GM19452 (cell line): ENCODE data around the gene PGGHG.
"Not testable (repeated sequence)": the region's sequence is repeated elsewhere in the genome, so short reads cannot be mapped to it uniquely, and the experiment has no call there.

ENCODE experiments used
- ATAC-seq: cut with Tn5 transposase; IDR thresholded peaks from one replicate; pipeline ENCODE4 v1.9.1; 2021; ENCODE audit not compliant: unreplicated experiment

The PGGHG gene

GRCh38 chr11:329886-330253, 40.9 kb downstream of the PGGHG start:
- no peak for ATAC-seq

DNA sequence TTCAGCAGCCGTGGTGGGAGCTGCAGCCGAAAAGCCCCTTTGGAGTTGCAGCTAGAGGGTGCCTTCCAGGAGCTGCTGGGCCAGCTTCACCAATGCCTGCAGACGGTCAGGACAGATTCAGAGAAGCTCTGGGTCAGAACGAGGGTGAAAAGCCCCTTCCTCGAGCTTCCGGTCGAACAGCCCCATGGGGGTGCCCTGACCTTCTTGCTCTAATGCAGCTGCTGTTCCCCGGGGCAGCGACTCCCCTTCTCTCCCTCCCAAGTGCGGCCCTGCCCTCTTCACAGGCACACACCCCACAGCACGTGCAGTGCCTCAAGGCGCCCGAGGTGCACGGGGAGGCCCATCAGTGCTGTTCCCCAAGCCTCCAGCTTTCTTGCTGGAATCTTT, 41.4 kb downstream of the PGGHG start:
- ATAC-seq, result no peak

DNA sequence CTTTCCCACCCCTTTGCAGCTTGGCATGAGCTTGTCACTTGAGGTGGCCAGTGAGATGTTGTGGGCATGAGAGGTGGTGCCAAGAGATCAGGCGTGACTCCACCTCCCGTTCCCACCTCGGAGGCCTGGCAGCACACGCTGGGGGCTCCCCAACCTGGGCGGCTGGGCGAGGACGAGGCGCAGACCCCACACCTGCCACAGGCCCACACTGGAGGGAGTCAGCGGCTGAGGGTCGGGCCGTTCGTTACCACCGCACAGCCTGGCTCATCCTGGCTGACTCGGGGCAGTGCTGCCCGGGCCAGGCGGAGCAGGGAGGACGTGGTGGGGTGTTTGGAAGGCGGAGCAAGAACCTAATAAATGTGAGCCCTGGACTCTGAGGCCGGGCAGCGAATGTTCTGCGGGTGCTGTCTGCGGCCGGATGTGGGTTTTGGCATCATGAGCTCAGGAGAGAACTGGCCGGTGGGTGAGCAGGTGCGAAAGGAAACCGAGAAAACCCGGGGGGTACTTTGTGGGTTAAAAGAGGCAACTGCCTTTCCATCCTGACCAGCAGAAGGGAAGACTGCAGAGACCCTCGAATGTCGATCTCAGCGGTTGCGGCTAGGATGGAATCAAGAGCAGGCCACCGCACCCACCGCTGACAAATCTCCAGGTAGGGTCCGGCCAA, 41.9 kb downstream of the PGGHG start:
- ATAC-seq, result no peak

GRCh38 chr11:331358-332060, 42.6 kb downstream of the PGGHG start:
- ATAC-seq, result no peak

DNA sequence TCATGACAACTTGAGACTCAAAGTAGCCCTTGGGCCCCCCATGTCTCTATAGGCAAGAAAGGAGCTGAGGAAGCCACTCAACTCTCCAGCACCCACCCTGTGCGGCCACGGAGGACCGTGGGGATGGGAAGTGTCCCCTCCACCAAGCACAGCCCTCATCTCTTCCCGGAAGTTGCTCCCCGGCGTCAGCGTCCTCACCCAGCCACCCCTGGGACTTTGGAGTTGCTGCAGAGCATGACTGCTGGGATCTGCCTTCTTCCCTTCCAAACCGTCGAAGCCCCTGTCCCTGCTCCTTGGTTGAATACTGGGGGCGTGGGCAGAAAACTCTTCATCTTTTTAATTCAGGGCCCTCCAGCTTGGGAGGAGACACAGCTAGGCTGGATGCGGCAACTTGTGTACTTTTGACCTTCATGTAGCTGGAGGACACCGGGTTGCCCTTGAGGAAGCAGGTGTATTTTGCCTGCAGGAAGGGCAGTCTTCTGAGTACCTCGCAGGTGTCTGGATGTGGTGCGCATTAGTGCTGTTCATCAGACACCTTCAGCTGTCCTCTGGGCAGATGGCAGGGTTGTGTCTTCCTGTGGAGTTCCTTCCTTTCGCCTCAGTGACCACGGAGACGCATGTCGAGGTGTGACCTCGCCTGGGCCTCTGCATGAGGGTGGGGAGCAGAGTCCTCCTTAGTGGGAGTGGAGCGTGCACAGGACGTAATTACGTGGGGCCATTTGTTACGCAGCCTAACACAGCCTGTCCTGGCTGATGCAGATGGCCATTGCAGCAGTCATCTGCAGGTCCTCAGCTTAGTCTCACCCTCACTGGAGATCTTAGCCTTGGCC, 43.9 kb downstream of the PGGHG start:
- no peak for ATAC-seq

DNA sequence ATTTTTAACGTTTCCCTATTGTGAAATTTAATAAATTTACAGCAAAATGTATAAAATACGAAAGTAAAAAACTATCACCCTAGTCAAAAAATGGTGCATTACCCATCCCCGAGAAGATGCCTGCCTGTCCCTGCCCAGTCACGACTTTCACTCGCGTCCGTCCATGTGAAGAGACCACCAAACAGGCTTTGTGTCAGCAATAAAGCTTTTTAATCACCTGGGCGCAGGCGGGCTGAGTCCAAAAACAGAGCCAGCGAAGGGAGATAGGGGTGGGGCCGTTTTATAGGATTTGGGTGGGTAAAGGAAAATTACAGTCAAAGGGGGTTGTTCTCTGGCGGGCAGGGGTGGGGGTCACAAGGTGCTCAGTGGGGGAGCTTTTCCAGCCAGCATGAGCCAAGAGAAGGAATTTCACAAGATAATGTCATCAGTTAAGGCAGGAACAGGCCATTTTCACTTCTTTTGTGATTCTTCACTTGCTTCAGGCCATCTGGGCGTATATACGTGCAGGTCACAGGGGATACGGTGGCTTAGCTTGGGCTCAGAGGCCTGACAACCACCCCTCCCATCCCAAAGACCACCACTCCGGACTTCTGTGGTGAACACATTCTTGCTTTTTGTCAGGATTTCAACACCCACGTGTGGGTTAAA, 44.8 kb downstream of the PGGHG start:
- ATAC-seq, result not testable (repeated sequence)

DNA sequence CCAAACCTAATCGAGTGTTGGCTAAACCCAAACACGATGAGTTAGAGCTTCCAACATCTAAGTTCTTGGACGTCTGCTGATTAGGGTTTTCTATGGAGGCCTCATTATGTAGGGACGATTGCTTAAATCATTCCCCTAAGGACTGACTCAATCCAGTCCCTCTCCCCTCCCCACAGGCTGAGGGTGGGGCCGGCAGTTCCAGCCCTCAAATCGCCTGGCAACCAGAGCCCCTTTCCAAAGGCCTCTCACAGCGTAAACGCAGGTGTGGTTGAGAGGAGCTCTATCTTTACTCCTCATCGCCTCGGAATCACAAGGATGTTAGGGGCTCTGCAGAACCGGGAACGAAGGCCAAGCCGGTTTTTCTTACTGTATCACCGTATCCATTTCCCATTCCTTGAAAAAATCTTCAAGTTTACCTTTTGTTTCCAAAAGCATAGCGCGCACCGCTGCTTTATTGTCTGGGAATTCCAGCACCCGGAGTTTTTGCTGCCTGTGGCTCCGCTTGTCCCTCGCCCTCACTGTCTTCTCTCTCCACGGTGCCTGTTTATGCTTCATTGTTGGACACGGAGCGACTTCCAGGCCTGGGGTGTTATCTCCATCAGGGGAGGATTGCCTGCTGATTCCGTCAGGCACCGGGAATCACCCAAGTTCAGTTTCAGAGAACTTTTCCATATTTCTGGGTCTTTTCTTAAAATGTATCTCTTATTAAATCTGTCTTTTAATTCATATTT, 45.5 kb downstream of the PGGHG start:
- no peak for ATAC-seq

DNA sequence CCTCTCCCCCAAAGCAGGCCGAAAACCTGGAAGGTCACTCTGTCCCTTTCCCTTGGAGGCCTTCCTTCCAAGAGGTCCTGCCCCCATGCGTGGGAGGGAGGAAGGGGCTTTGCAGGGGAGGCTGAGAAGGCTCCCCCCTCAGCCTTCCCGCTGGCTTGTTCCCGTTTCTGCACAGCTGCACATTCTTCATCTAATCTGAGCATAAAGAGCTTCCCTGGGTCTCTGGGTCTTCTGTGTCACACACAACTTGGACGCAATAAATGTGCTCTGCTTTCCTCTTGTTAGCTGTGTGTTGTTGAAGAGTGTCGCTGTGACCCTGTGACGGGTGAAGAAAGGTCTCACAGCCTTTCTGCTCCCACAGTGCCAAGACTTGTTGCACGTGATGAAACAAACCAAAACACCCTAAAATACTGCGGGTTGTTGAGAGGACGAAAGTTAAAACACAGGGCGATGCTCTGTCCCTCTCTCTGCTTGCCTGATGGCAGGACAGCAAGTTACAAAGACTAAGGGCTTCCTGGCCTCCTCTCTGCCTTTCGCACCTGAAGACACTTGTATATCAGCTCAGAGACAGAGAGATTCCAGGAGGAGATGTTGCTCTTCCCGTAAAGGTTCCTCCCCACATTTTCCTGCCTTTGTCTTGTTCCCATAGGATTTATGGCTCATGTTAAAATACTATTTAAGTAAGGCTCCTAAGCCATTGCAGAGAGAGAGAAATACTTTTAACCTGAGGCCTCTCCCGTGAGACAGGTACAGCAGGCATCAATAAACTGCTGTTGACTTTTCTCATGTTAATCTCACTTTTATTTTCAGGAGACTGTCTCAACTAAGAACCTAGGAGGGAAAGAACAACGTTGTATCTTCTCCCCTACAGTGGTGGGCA, 47.1 kb downstream of the PGGHG start:
- ATAC-seq, result no peak

- ATAC-seq, result no peak
Measured at GRCh38 chr11:336659-337198, 47.8 kb downstream of the PGGHG start.

GRCh38 chr11:337711-338110, 48.8 kb downstream of the PGGHG start:
- no peak for ATAC-seq

- no peak for ATAC-seq
Measured at GRCh38 chr11:339963-340362, 51.0 kb downstream of the PGGHG start.

DNA sequence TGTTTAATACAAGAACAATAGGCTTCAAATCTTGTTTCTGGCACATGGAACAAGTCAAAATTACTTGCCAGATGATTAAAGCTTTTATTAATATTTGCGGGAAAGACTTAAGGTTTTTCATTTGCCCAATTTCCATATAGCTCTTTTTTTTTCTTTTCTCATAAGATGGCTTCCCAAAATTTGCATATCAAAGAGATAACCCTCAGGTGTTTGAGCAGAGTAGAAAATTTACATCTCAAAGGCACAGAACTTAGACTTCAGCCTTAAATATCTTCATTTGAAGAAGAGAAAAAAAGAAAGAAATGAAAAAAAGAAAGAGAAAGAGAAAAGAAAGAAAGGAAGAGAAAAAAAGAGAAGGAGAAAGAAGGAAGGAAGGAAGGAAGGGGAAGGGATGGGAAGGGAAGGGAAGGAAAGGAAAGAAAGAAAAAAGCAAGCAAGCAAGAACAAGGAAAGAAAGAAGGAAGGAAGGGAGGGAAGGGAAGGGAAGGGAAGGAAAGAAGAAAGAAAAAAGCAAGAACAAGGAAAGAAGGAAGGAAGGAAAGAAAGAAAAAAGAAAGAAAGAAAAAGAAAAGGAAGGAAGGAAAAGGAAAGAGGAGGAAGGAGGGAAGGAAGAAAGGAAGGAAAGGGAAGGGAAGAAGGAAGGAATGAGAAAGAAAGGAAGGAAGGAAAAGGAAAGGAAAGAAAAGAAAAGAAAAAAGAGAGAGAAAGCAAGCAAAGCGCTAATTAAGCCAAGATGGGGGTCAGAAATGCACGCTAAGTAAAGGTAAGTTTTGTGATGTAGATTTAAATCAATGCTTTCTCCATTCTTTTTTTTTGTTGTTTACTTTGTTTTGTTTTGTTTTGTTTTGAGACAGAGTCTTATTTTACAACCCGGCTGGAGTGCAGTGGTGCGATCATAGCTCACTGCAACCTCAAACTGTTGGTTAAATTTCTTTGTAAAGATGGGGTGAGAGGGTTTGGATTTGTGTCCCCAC, 51.9 kb downstream of the PGGHG start:
- ATAC-seq, result no peak

GRCh38 chr11:342328-342727, 53.4 kb downstream of the PGGHG start:
- ATAC-seq, result no peak

DNA sequence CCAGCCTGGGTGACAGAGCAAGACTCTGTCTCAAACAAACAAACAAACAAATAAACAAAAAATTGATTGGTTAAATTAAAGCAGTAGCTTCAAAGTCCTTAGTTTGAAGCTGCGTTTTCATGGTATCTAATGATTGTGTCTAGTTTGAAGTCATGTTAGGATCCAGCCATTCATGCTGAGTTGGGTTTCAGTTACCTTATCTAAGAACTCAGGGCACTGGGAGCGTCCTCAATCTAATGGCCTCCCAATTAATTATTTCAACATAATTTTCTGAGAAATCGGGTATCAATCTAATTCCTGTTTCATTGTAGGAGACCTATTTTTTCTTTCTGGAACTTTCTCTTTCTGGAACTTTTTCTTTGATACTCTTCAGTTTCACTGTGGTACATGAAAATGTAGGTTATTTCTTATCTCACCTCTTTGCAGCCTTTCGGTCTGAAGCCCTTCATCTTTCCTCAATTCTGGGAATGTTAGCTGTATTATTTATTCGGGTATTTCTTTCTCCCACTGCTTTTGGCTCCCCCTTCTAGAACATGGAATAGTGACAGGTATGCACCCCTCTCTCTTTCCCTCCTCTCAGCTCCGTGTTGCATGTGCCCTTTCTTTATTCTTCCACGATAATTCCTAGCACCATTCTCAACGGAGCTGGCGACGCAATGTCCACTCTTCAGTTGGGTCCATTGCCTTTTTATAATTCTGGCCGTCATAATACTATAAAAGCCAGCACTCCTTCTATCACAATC, 56.1 kb downstream of the PGGHG start:
- no peak for ATAC-seq
